Activated CD4-positive, alpha-beta T cell treated with anti-CD3 and anti-CD28 coated beads, Interleukin-2, amount 10 ng/mL, durations not matched to agents 7 days and 5 days (primary cell): ENCODE data around the gene EPS8L1. TPM values are rescaled to one million over a fixed set of nuclear protein-coding genes. Genes with fewer than 3 reads are reported as not detected.

Source experiments
- CTCF ChIA-PET: fragments of 350-600 bp; sonication (Branson Sonifier 250); formaldehyde crosslinking; loops from one replicate; lab custom pipeline; 2021; ENCODE audit warnings: antibody characterized with exemption; lab: Charles Lee
- POLR2A ChIA-PET: fragments of 350-600 bp; sonication (Branson Sonifier 250); formaldehyde crosslinking; loops from one replicate; lab custom pipeline; 2021; ENCODE audit warnings: antibody characterized with exemption; lab: Charles Lee
- DNase-seq: peaks from one replicate; pipeline ENCODE4 v3.0.0-alpha.2; 2020
- H3K27ac Mint-ChIP-seq: one replicate; pipeline ENCODE4 v1.8.0; 2021; ENCODE audit warnings: mild to moderate bottlenecking, moderate library complexity, mixed read lengths
- H3K27me3 Mint-ChIP-seq: one replicate; pipeline ENCODE4 v1.8.0; 2021; ENCODE audit warnings: mixed read lengths
- H3K36me3 Mint-ChIP-seq: one replicate; pipeline ENCODE4 v1.8.0; 2021; ENCODE audit warnings: low read depth, mixed read lengths
- H3K4me1 Mint-ChIP-seq: one replicate; pipeline ENCODE4 v1.8.0; 2021; ENCODE audit warnings: mixed read lengths
- H3K4me3 Mint-ChIP-seq: one replicate; pipeline ENCODE4 v1.8.0; 2021; ENCODE audit warnings: mild to moderate bottlenecking, moderate library complexity, mixed read lengths
- H3K9me3 Mint-ChIP-seq: one replicate; pipeline ENCODE4 v1.8.0; 2021; ENCODE audit warnings: mixed read lengths
- total RNA-seq, 2 experiments: library from RNA; stranded (reverse); gene quantifications; one replicate each; pipeline ENCODE4 v1.2.3, GENCODE V29; 2021

The EPS8L1 gene
- total RNA-seq, 2 experiments from 2014 or later: 3.2 to 5.5 TPM

- H3K4me3 Mint-ChIP-seq: no peak overlapping the region
- DNase-seq: no peak
- peaks cover 20% of the 10 kb centered on the region for H3K36me3 Mint-ChIP-seq
- CTCF ChIA-PET: interaction anchor here (0.7 to 1.4 kb wide), 5 partner anchors 30 to 323 kb away, joined by 3 read pairs; no protein-coding TSS in a partner anchor
- H3K27ac Mint-ChIP-seq: no peak overlapping the region
- peaks cover 45% of the 10 kb centered on the region for H3K27me3 Mint-ChIP-seq
- peaks cover 35% of the 10 kb centered on the region for H3K4me1 Mint-ChIP-seq
- peaks cover 5% of the 10 kb centered on the region for H3K9me3 Mint-ChIP-seq
- POLR2A ChIA-PET: interaction anchor here (0.7 kb wide), 1 partner anchor 32 kb away, joined by 3 read pairs; the partner anchor contains the start of gene PPP1R12C
Measured at GRCh38 chr19:55085923-55086715, 10.4 kb downstream of the EPS8L1 start.

GRCh38 chr19:55086730-55087541 is 11.3 kb downstream of the EPS8L1 start:
- POLR2A ChIA-PET: no interaction called here
- peaks cover 5% of the 10 kb centered on the region for H3K9me3 Mint-ChIP-seq

GRCh38 chr19:55087542-55087901 is 11.9 kb downstream of the EPS8L1 start:
- Mint-ChIP-seq H3K9me3 (peaks cover 3% of the 10 kb centered on the region), H3K36me3 (peaks cover 19% of the 10 kb centered on the region), H3K27ac (no peak overlapping the region), H3K4me1 (peaks cover 25% of the 10 kb centered on the region), H3K27me3 (peaks cover 42% of the 10 kb centered on the region), H3K4me3 (no peak overlapping the region)
- POLR2A ChIA-PET: no interaction called here
- no peak for DNase-seq
- CTCF ChIA-PET: interaction anchor here (1.3 kb wide), 1 partner anchor 31 kb away, joined by 3 read pairs; no protein-coding TSS in a partner anchor

More at GRCh38 chr19:55086730-55087541, 11.3 kb downstream of the EPS8L1 start:
- peak; percentile 40 for DNase-seq
- H3K4me3 Mint-ChIP-seq: no peak overlapping the region
- CTCF ChIA-PET: interaction anchor here (0.7 to 1.3 kb wide), 2 partner anchors 31 to 74 kb away, joined by 3 read pairs; no protein-coding TSS in a partner anchor
- H3K27ac Mint-ChIP-seq: no peak overlapping the region
- peaks cover 20% of the 10 kb centered on the region for H3K36me3 Mint-ChIP-seq
- H3K27me3 Mint-ChIP-seq: peaks cover 45% of the 10 kb centered on the region
- H3K4me1 Mint-ChIP-seq: peaks cover 30% of the 10 kb centered on the region

GRCh38 chr19:55088021-55088451 is 12.4 kb downstream of the EPS8L1 start:
- H3K36me3 Mint-ChIP-seq: peaks cover 17% of the 10 kb centered on the region
- H3K9me3 Mint-ChIP-seq: no peaks in the 10 kb centered on the region
- peaks cover 24% of the 10 kb centered on the region for H3K4me1 Mint-ChIP-seq
- ChIA-PET CTCF (interaction anchor here (0.7 to 1.3 kb wide), 4 partner anchors 10 to 59 kb away, joined by 3 read pairs; no protein-coding TSS in a partner anchor), POLR2A (no interaction called here)
- H3K27me3 Mint-ChIP-seq: peaks cover 37% of the 10 kb centered on the region
- no peak overlapping the region for H3K4me3 Mint-ChIP-seq
- H3K27ac Mint-ChIP-seq: peak overlapping the region; percentile 71
- DNase-seq: no peak

DNA sequence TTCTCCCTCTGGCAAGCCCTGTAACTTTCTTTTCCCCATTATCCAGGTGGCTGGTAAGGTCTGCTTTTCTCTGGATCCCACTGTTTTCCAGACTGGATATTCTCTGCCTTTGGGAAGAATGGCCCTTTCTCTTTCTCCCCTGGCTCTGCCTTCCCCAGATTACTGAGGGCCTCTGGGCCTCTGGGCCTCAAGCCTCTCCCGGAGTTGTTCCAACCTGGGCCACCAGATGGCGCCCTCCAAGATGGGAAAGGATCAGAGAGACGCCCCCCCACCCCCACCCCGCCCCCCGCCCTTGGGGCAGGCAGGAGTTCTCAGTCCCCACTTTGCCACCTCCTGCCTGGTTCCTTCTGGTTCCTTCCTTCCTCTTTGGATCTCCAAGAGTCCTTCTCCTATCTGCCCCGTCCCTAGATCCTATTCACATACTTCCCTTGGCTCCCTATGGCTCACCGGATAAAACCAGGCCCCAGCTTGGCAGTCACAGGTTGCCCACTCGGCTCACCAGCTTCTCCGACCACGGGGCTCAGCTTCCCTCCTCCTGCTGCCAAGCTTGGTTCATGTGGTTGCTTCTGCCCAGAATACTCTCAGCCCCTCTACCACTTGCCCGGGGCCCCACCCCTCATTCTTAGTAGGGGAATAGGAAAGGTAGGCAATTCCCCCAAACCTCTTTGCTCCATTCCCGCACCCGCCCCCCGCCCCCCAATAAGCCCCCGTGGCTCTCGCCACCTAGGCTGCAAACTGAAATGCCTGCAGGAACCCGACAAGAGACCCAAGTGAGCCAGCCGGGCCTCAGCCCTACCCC is 13.1 kb downstream of the EPS8L1 start:
- peaks cover 34% of the 10 kb centered on the region for H3K27me3 Mint-ChIP-seq
- peaks cover 17% of the 10 kb centered on the region for H3K36me3 Mint-ChIP-seq
- H3K27ac Mint-ChIP-seq: peak overlapping the region; percentile 71
- CTCF ChIA-PET: interaction anchor here (0.7 to 1.6 kb wide), 8 partner anchors 8 to 63 kb away, joined by 3 to 4 read pairs (median 3); no protein-coding TSS in a partner anchor
- H3K9me3 Mint-ChIP-seq: no peaks in the 10 kb centered on the region
- POLR2A ChIA-PET: no interaction called here
- H3K4me3 Mint-ChIP-seq: no peak overlapping the region
- peaks cover 24% of the 10 kb centered on the region for H3K4me1 Mint-ChIP-seq
- DNase-seq: peak; percentile 77

GRCh38 chr19:55089342-55089944 is 13.8 kb downstream of the EPS8L1 start:
- H3K9me3 Mint-ChIP-seq: no peaks in the 10 kb centered on the region
- H3K4me3 Mint-ChIP-seq: no peak overlapping the region
- no peak overlapping the region for H3K27ac Mint-ChIP-seq
- no peak for DNase-seq
- ChIA-PET CTCF (interaction anchor here (0.6 to 1.6 kb wide), 6 partner anchors 9 to 564 kb away, joined by 3 to 4 read pairs (median 3); no protein-coding TSS in a partner anchor), POLR2A (no interaction called here)
- H3K4me1 Mint-ChIP-seq: peaks cover 24% of the 10 kb centered on the region
- H3K36me3 Mint-ChIP-seq: peaks cover 17% of the 10 kb centered on the region
- H3K27me3 Mint-ChIP-seq: peaks cover 28% of the 10 kb centered on the region

- no peak for DNase-seq
- no peak overlapping the region for H3K27ac Mint-ChIP-seq
- no peaks in the 10 kb centered on the region for H3K9me3 Mint-ChIP-seq
- H3K27me3 Mint-ChIP-seq: peaks cover 19% of the 10 kb centered on the region
- ChIA-PET POLR2A (no interaction called here), CTCF (interaction anchor here (1.6 kb wide), 1 partner anchor 10 kb away, joined by 4 read pairs; no protein-coding TSS in a partner anchor)
- peaks cover 21% of the 10 kb centered on the region for H3K36me3 Mint-ChIP-seq
- H3K4me3 Mint-ChIP-seq: no peak overlapping the region
- peaks cover 24% of the 10 kb centered on the region for H3K4me1 Mint-ChIP-seq
Measured at GRCh38 chr19:55090564-55090963, 14.9 kb downstream of the EPS8L1 start.

DNA sequence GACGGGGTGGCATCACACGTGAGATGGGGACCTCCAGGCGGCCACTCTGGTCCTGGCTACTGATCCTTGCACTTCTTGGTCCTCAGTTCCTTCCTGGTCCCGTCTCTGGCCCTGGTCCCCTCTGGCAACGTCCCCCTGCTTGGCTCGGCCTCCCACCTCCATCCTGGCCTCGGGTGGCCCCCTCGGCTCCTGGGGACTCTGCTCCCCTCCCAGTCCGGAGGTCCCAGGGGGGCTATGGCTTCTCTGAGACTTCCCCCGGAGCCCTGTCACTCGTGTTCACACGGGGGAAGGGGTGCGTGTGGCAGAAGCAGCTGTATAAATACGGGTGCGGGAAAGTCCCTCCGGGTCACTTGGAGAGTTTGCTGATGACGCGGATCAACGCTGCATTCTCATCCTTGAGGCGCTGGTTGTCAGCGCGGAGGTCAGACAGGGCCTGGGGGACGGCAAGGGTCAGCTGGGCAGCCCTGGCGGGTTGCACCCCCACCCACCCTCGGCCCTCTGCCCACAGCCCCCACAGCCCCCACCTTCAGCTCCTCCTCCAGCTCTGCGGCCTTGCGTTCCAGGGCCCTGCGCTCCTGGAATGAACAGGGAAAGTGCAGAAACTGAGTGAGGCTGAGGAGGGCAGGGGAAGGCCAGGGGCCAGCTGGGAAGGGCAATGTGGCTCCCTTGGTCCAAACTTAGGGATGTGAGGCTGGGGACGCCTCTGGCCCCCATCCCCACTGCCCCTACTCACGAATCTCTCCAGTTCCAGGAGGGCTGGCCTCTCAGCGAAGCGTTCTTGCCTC is 15.6 kb downstream of the EPS8L1 start:
- Mint-ChIP-seq H3K27ac (no peak overlapping the region), H3K4me3 (no peak overlapping the region), H3K4me1 (peaks cover 24% of the 10 kb centered on the region), H3K36me3 (peaks cover 21% of the 10 kb centered on the region), H3K9me3 (no peaks in the 10 kb centered on the region), H3K27me3 (peaks cover 13% of the 10 kb centered on the region)
- CTCF ChIA-PET: no interaction called here
- no peak for DNase-seq
- POLR2A ChIA-PET: interaction anchor here (0.6 kb wide), 1 partner anchor 80 kb away, joined by 3 read pairs; no protein-coding TSS in a partner anchor

- CTCF ChIA-PET: no interaction called here
- POLR2A ChIA-PET: no interaction called here
- peaks cover 21% of the 10 kb centered on the region for H3K36me3 Mint-ChIP-seq
- peaks cover 13% of the 10 kb centered on the region for H3K27me3 Mint-ChIP-seq
- H3K4me1 Mint-ChIP-seq: peaks cover 23% of the 10 kb centered on the region
- no peak overlapping the region for H3K4me3 Mint-ChIP-seq
- no peaks in the 10 kb centered on the region for H3K9me3 Mint-ChIP-seq
- no peak overlapping the region for H3K27ac Mint-ChIP-seq
- no peak for DNase-seq
Measured at GRCh38 chr19:55091955-55092354, 16.3 kb downstream of the EPS8L1 start.

GRCh38 chr19:55092423-55093318 is 17.0 kb downstream of the EPS8L1 start:
- Mint-ChIP-seq H3K4me1 (peaks cover 17% of the 10 kb centered on the region), H3K36me3 (peaks cover 17% of the 10 kb centered on the region), H3K9me3 (no peaks in the 10 kb centered on the region), H3K27me3 (peaks cover 8% of the 10 kb centered on the region), H3K4me3 (no peak overlapping the region), H3K27ac (no peak overlapping the region)
- POLR2A ChIA-PET: no interaction called here
- no peak for DNase-seq
- CTCF ChIA-PET: no interaction called here
